ENCODE data around the gene RBM19.

The RBM19 gene

DNA sequence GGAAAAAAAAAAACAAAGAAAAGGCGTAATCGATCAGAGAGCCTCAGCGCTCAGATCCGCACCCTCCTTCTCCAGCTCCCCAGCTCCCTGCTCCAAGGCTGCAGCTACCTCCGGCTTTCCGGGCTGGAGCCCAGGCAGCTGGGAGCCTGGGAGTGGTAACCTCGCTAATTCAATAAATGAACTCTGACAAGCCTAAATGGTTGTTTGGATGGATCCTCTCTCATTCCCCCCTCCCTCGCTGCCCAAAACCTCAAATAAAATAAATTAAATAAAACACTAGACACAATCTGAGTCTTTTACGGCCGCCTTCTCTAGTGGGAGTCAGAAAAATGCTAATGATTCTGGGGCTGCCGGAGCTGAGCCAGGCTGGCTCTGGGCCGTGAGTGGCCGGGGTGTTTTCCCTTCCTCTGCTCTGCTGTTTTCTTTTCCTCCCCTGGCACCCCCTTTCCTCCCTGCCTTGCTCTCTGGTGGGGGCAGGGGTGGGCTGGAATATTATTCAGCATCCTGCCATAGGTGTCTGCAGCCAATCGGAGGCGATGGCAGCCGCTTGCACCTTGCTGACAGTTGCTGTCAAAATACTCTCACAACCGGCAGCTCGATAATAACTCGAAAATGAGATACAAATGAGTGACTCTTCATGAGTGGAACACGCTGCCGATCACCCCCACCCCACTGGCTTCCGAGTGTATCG is 76.1 kb downstream of the RBM19 start:
- no peak for DNase-seq
- TF ChIP-seq CTCF (IDR thresholded peaks at IDR 0.05; ENCODE audit: low read depth, low read length), result no peak

DNA sequence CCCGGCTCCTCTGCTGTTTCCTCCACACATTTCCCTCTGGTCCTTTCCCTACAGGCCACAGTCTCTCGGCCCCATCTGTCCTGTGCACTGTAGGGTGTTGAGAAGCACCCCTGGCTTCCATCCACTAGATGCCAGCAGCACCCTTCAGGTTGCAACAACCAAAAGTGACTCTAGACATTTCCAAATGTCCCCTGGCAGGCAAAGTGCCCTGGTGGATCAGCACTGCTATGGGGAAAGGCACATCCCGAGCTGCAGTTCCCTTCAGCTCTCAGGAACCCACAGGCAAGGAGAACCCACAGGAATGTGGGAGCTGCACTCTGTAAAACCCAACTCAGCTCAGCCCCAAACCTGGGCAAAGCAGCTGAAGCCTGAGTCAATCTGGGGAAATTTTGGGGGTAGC is 77.0 kb downstream of the RBM19 start:
- no peaks in the 10 kb centered on the region for H3K36me3 ChIP-seq
- TF ChIP-seq CTCF (IDR thresholded peaks at IDR 0.05; ENCODE audit: low read depth, low read length), result 0 out of 2 replicates have a peak, but pooled peaks have one; percentile 23
- H3K9me3 ChIP-seq (ENCODE audit: severe bottlenecking), result peaks cover 2% of the 10 kb centered on the region
- H3K4me3 ChIP-seq (ENCODE audit: low read depth, low read length), result no peak overlapping the region
- no peak for DNase-seq
- H3K27ac ChIP-seq, result no peak overlapping the region
- no peaks in the 10 kb centered on the region for H3K27me3 ChIP-seq (ENCODE audit: insufficient read depth, low read depth, severe bottlenecking)

More for the DNA sequence above, 76.1 kb downstream of the RBM19 start:
- Histone ChIP-seq H3K9me3 (ENCODE audit: severe bottlenecking) (no peaks in the 10 kb centered on the region), H3K4me3 (ENCODE audit: low read depth, low read length) (no peak overlapping the region), H3K27ac (no peak overlapping the region), H3K27me3 (ENCODE audit: insufficient read depth, low read depth, severe bottlenecking) (no peaks in the 10 kb centered on the region), H3K36me3 (no peaks in the 10 kb centered on the region)

- Histone ChIP-seq H3K27me3 (ENCODE audit: insufficient read depth, low read depth, severe bottlenecking) (no peaks in the 10 kb centered on the region), H3K9me3 (ENCODE audit: severe bottlenecking) (peaks cover 2% of the 10 kb centered on the region), H3K4me3 (ENCODE audit: low read depth, low read length) (no peak overlapping the region), H3K36me3 (no peaks in the 10 kb centered on the region), H3K27ac (no peak overlapping the region)
- no peak for TF ChIP-seq CTCF (IDR thresholded peaks at IDR 0.05; ENCODE audit: low read depth, low read length)
- DNase-seq, result no peak
Observed at GRCh38 chr12:113888435-113888834, 77.7 kb downstream of the RBM19 start.

DNA sequence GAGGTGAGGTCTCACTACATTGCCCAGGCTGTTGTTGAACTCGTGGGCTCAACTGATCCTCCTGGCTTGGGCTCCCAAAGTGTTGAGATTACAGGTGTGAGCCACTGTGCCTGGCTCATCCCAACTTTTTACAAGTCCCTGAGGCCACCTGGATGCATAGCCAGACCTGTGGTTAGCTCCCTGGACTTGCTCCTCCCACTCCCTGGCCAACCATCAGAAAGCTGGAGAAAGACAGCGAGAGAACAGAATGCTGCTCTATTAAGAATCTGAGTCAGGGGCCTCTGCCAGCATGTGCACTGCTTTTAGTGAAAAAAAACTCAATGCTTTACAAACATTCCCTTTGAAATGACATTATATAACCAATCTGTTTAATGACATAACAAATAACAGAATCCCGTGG is 78.2 kb downstream of the RBM19 start:
- TF ChIP-seq CTCF (IDR thresholded peaks at IDR 0.05; ENCODE audit: low read depth, low read length), result no peak
- Histone ChIP-seq H3K27ac (no peak overlapping the region), H3K4me3 (ENCODE audit: low read depth, low read length) (no peak overlapping the region)

GRCh38 chr12:113886721-113887120 is 79.4 kb downstream of the RBM19 start:
- DNase-seq, result no peak
- Histone ChIP-seq H3K27me3 (ENCODE audit: insufficient read depth, low read depth, severe bottlenecking) (no peaks in the 10 kb centered on the region), H3K27ac (no peak overlapping the region), H3K9me3 (ENCODE audit: severe bottlenecking) (peaks cover 2% of the 10 kb centered on the region), H3K4me3 (ENCODE audit: low read depth, low read length) (no peak overlapping the region), H3K36me3 (no peaks in the 10 kb centered on the region)
- TF ChIP-seq CTCF (IDR thresholded peaks at IDR 0.05; ENCODE audit: low read depth, low read length), result no peak

More for the DNA sequence above, 78.2 kb downstream of the RBM19 start:
- H3K27me3 ChIP-seq (ENCODE audit: insufficient read depth, low read depth, severe bottlenecking), result no peaks in the 10 kb centered on the region
- peaks cover 2% of the 10 kb centered on the region for H3K9me3 ChIP-seq (ENCODE audit: severe bottlenecking)
- DNase-seq, result no peak
- no peaks in the 10 kb centered on the region for H3K36me3 ChIP-seq

GRCh38 chr12:113884392-113884791 is 81.7 kb downstream of the RBM19 start:
- no peaks in the 10 kb centered on the region for H3K36me3 ChIP-seq
- H3K27me3 ChIP-seq (ENCODE audit: insufficient read depth, low read depth, severe bottlenecking), result no peaks in the 10 kb centered on the region
- no peak for DNase-seq
- no peak for TF ChIP-seq CTCF (IDR thresholded peaks at IDR 0.05; ENCODE audit: low read depth, low read length)
- H3K4me3 ChIP-seq (ENCODE audit: low read depth, low read length), result no peak overlapping the region
- no peak overlapping the region for H3K27ac ChIP-seq
- peaks cover 2% of the 10 kb centered on the region for H3K9me3 ChIP-seq (ENCODE audit: severe bottlenecking)
